GM12874 (cell line): ENCODE results near the gene CLNK.

Source experiments
- CTCF ChIP-seq: IDR thresholded peaks from 2 replicates; pipeline ENCODE4 v1.5.1; 2011; ENCODE audit warnings: low read depth, mild to moderate bottlenecking, control low read depth, low read length, moderate library complexity; ENCODE audit not compliant: insufficient read depth

Gene CLNK

GRCh38 chr4:10612476-10612875 is 72.1 kb downstream of the CLNK start:
- no peak for TF ChIP-seq CTCF

GRCh38 chr4:10611673-10612072 is 72.9 kb downstream of the CLNK start:
- no peak for TF ChIP-seq CTCF

GRCh38 chr4:10608501-10609219 is 75.9 kb downstream of the CLNK start:
- TF ChIP-seq CTCF, result no peak

GRCh38 chr4:10607206-10607605 is 77.4 kb downstream of the CLNK start:
- no peak for TF ChIP-seq CTCF

GRCh38 chr4:10606483-10607155 is 77.9 kb downstream of the CLNK start:
- TF ChIP-seq CTCF, result no peak

- no peak for TF ChIP-seq CTCF
These were observed 78.7 kb downstream of the CLNK start for GRCh38 chr4:10605746-10606482.

- TF ChIP-seq CTCF, result no peak
These were observed 79.5 kb downstream of the CLNK start for GRCh38 chr4:10605031-10605430.
